PFSK-1 (cell line): Measurements from ENCODE around the gene EXD3.

Source experiments
- POLR2AphosphoS5 ChIP-seq: IDR thresholded peaks from 2 replicates; pipeline ENCODE4 v1.6.1; 2012; ENCODE audit warnings: low read depth, mild to moderate bottlenecking, control low read depth, low read length, moderate library complexity
- TF ChIP-seq, protein P1 (sequence below), 2 experiments: IDR thresholded peaks; 2 replicates each; pipeline versions ENCODE4 v1.6.1 to v1.8.0; 2011 to 2012; ENCODE audit warnings: low read depth in 2 of 2, low read length in 2 of 2, control low read depth in 1 of 2, inconsistent platforms in 1 of 2, mild to moderate bottlenecking in 1 of 2, moderate library complexity in 1 of 2; ENCODE audit not compliant: insufficient read depth in 1 of 2

DNA sequence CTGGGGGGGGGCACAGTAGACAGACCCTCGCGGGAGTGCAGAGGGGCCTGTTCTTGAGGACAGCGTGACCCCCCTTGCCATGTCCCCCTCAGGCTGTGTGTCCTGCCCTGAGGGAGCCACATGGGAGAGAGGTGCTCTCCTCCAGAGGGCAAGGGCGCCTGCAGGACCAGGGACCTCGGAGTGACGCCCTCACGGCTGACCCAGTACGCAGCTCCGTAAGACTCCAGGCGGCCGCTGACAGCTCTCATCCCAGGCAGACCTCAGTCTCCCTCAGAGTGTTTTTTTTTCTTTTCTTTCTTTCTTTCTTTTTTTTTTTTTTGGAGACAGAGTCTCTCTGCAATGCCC lies 27.3 kb downstream of the EXD3 start:
- TF ChIP-seq, protein P1, sequence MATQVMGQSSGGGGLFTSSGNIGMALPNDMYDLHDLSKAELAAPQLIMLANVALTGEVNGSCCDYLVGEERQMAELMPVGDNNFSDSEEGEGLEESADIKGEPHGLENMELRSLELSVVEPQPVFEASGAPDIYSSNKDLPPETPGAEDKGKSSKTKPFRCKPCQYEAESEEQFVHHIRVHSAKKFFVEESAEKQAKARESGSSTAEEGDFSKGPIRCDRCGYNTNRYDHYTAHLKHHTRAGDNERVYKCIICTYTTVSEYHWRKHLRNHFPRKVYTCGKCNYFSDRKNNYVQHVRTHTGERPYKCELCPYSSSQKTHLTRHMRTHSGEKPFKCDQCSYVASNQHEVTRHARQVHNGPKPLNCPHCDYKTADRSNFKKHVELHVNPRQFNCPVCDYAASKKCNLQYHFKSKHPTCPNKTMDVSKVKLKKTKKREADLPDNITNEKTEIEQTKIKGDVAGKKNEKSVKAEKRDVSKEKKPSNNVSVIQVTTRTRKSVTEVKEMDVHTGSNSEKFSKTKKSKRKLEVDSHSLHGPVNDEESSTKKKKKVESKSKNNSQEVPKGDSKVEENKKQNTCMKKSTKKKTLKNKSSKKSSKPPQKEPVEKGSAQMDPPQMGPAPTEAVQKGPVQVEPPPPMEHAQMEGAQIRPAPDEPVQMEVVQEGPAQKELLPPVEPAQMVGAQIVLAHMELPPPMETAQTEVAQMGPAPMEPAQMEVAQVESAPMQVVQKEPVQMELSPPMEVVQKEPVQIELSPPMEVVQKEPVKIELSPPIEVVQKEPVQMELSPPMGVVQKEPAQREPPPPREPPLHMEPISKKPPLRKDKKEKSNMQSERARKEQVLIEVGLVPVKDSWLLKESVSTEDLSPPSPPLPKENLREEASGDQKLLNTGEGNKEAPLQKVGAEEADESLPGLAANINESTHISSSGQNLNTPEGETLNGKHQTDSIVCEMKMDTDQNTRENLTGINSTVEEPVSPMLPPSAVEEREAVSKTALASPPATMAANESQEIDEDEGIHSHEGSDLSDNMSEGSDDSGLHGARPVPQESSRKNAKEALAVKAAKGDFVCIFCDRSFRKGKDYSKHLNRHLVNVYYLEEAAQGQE (IDR thresholded peaks at IDR 0.05; ENCODE audit: insufficient read depth in 1 of 2, low read depth in 2 of 2, low read length in 2 of 2) = no peak
- TF ChIP-seq POLR2AphosphoS5 = no peak
